ENCODE data around the gene GOSR2. TPM values are rescaled to one million over a fixed set of nuclear protein-coding genes. Genes with fewer than 3 reads are reported as not detected.

GOSR2 gene
- total RNA-seq, 1 experiment from 2014 or later: 48.4 TPM

- no peaks in the 10 kb centered on the region for H3K4me1 ChIP-seq (ENCODE audit: insufficient read depth, low read length)
- no peak overlapping the region for H3K27ac ChIP-seq (ENCODE audit: low read length)
- H2AFZ ChIP-seq (ENCODE audit: low read length): no peak overlapping the region
- DNase-seq (no peak), ATAC-seq (no peak)
- CTCF ChIA-PET: no interaction called here
- no peaks in the 10 kb centered on the region for H3K9me2 ChIP-seq (replicated peaks; ENCODE audit: low read length)
- H3K4me3 ChIP-seq (ENCODE audit: low read length): no peak overlapping the region
- H4K20me1 ChIP-seq (ENCODE audit: low read length): no peaks in the 10 kb centered on the region
- no TSS peak for BruUV-seq (replicated peaks)
- no peaks in the 10 kb centered on the region for H3K36me3 ChIP-seq (ENCODE audit: low read depth, low read length)
- no peak overlapping the region for H3K9ac ChIP-seq (ENCODE audit: low read length)
- intact Hi-C loops (cut with micrococcal nuclease): no loop called here
- H3K27me3 ChIP-seq (ENCODE audit: low read length): peaks cover 57% of the 10 kb centered on the region
- H3K9me3 ChIP-seq (ENCODE audit: low read length): no peaks in the 10 kb centered on the region
- H3F3A ChIP-seq (ENCODE audit: low read length, unreplicated experiment): no peaks in the 10 kb centered on the region
- no peak overlapping the region for H3K4me2 ChIP-seq (ENCODE audit: low read length)
- H3K79me2 ChIP-seq (ENCODE audit: low read length): no peaks in the 10 kb centered on the region
- POLR2A ChIA-PET (ENCODE audit: unreplicated experiment): no interaction called here
- TF ChIP-seq CTCF (conservative IDR thresholded peaks at IDR 0.05; ENCODE audit: low read depth, low read length) (no peak), EZH2phosphoT487 (IDR thresholded peaks at IDR 0.05; ENCODE audit: borderline replicate concordance, low read length) (no peak), EZH2 (IDR thresholded peaks at IDR 0.05; ENCODE audit: low read length, unreplicated experiment) (no peak)
Observed at GRCh38 chr17:46971647-46972300, 48.8 kb downstream of the GOSR2 start.

GRCh38 chr17:46972346-46972745, 49.4 kb downstream of the GOSR2 start:
- intact Hi-C loops (cut with micrococcal nuclease): no loop called here
- TF ChIP-seq CTCF (conservative IDR thresholded peaks at IDR 0.05; ENCODE audit: low read depth, low read length) (no peak), EZH2 (IDR thresholded peaks at IDR 0.05; ENCODE audit: low read length, unreplicated experiment) (no peak), EZH2phosphoT487 (IDR thresholded peaks at IDR 0.05; ENCODE audit: borderline replicate concordance, low read length) (no peak)
- ChIA-PET POLR2A (ENCODE audit: unreplicated experiment) (no interaction called here), CTCF (no interaction called here)
- Histone ChIP-seq H3K4me3 (ENCODE audit: low read length) (no peak overlapping the region), H2AFZ (ENCODE audit: low read length) (no peak overlapping the region), H3K36me3 (ENCODE audit: low read depth, low read length) (no peaks in the 10 kb centered on the region), H3K9ac (ENCODE audit: low read length) (no peak overlapping the region), H3K4me2 (ENCODE audit: low read length) (no peak overlapping the region), H3K4me1 (ENCODE audit: insufficient read depth, low read length) (no peaks in the 10 kb centered on the region), H3K27ac (ENCODE audit: low read length) (no peak overlapping the region), H3K9me3 (ENCODE audit: low read length) (no peaks in the 10 kb centered on the region), H3K27me3 (ENCODE audit: low read length) (peaks cover 53% of the 10 kb centered on the region), H3F3A (ENCODE audit: low read length, unreplicated experiment) (no peaks in the 10 kb centered on the region), H4K20me1 (ENCODE audit: low read length) (no peaks in the 10 kb centered on the region), H3K9me2 (replicated peaks; ENCODE audit: low read length) (no peaks in the 10 kb centered on the region), H3K79me2 (ENCODE audit: low read length) (no peaks in the 10 kb centered on the region)
- ATAC-seq (no peak), DNase-seq (no peak)
- no TSS peak for BruUV-seq (replicated peaks)

- Histone ChIP-seq H3K79me2 (ENCODE audit: low read length) (no peaks in the 10 kb centered on the region), H2AFZ (ENCODE audit: low read length) (no peak overlapping the region), H3K4me3 (ENCODE audit: low read length) (no peak overlapping the region), H3K4me2 (ENCODE audit: low read length) (no peak overlapping the region), H3K4me1 (ENCODE audit: insufficient read depth, low read length) (peaks cover 14% of the 10 kb centered on the region; the same call in 1 of the 2 replicates), H3K27me3 (ENCODE audit: low read length) (peaks cover 59% of the 10 kb centered on the region), H3K36me3 (ENCODE audit: low read depth, low read length) (no peaks in the 10 kb centered on the region), H3F3A (ENCODE audit: low read length, unreplicated experiment) (no peaks in the 10 kb centered on the region), H3K27ac (ENCODE audit: low read length) (no peak overlapping the region), H3K9ac (ENCODE audit: low read length) (no peak overlapping the region), H3K9me2 (replicated peaks; ENCODE audit: low read length) (no peaks in the 10 kb centered on the region), H3K9me3 (ENCODE audit: low read length) (no peaks in the 10 kb centered on the region), H4K20me1 (ENCODE audit: low read length) (no peaks in the 10 kb centered on the region)
- no TSS peak for BruUV-seq (replicated peaks)
- no peak for ATAC-seq
- TF ChIP-seq EZH2phosphoT487 (IDR thresholded peaks at IDR 0.05; ENCODE audit: borderline replicate concordance, low read length) (no peak), EZH2 (IDR thresholded peaks at IDR 0.05; ENCODE audit: low read length, unreplicated experiment) (no peak), CTCF (conservative IDR thresholded peaks at IDR 0.05; ENCODE audit: low read depth, low read length) (no peak)
- POLR2A ChIA-PET (ENCODE audit: unreplicated experiment): no interaction called here
- intact Hi-C loops (cut with micrococcal nuclease): no loop called here
- DNase-seq: no peak
- CTCF ChIA-PET: no interaction called here
Observed at GRCh38 chr17:46974086-46974485, 51.1 kb downstream of the GOSR2 start.

All from PC-3 (cell line).